A549 (cell line): ENCODE measurements around the gene DNPEP.

Experiments used
- GATA3 ChIP-seq: IDR thresholded peaks from 2 replicates; pipeline ENCODE4 v1.6.1; 2012; ENCODE audit warnings: borderline replicate concordance
- HOXA7 ChIP-seq: fragments of 250-450 bp; sonication (Bioruptor Pico); IDR thresholded peaks from 2 replicates; pipeline ENCODE4 v1.5.0; 2020; ENCODE audit warnings: mild to moderate bottlenecking, moderate library complexity
- HOXB13 ChIP-seq: fragments of 250-450 bp; sonication (Bioruptor Pico); IDR thresholded peaks from 2 replicates; pipeline ENCODE4 v1.5.0; 2020; ENCODE audit warnings: low read depth, mild to moderate bottlenecking, moderate library complexity
- NPAS2 ChIP-seq: fragments of 250-450 bp; sonication (Bioruptor Pico); IDR thresholded peaks from 2 replicates; pipeline ENCODE4 v1.8.0; 2022; ENCODE audit warnings: mild to moderate bottlenecking, moderate library complexity, borderline replicate concordance
- PHF8 ChIP-seq: fragments of 200-600 bp; sonication (generic); IDR thresholded peaks from 2 replicates; pipeline ENCODE4 v1.6.1; 2016; ENCODE audit warnings: low read depth, mild to moderate bottlenecking, antibody characterized with exemption, moderate library complexity, borderline replicate concordance
- SREBF2 ChIP-seq: fragments of 450-650 bp; IDR thresholded peaks from 2 replicates; pipeline ENCODE4 v1.6.1; 2014; ENCODE audit warnings: mild to moderate bottlenecking, moderate library complexity
- TF ChIP-seq, protein P1 (sequence below): fragments of >200 bp; sonication (Bioruptor Twin); formaldehyde crosslinking; IDR thresholded peaks from 3 replicates; pipeline ENCODE4 v1.5.1; 2016

DNA sequence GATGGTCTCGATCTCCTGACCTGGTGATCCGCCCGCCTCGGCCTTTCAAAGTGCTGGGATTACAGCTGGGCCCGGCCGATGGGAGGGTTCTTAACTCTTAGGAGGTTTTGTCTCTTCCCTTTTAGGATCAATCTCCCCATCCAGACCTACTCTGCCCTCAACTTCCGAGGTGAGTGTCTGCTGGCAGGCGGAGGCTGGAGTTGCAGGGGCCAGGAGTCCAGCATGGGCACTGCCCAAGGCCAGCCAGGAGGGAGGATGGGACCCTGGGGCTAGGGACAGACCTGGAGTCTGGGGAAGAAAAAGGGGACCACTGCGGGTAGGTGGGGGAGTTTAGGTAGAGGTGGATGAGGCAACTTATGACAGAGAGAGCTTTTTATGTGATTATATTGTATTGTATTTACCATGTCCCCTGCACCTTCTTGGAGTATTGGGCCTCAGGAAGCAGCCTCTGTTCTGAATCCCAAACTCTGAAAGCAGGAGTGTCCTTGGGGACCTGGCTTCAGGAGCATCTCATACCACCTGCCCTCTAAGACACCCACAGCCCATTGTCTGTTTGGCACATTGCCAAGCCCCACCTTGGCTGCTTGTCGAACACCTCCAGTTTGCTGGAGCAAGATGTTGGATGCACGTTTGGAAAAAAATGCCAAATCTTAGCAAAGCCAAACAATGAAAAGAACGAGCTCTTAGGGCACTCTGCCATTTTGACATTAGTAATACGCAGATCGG, 36.1 kb upstream of the DNPEP start:
- TF ChIP-seq, protein P1, sequence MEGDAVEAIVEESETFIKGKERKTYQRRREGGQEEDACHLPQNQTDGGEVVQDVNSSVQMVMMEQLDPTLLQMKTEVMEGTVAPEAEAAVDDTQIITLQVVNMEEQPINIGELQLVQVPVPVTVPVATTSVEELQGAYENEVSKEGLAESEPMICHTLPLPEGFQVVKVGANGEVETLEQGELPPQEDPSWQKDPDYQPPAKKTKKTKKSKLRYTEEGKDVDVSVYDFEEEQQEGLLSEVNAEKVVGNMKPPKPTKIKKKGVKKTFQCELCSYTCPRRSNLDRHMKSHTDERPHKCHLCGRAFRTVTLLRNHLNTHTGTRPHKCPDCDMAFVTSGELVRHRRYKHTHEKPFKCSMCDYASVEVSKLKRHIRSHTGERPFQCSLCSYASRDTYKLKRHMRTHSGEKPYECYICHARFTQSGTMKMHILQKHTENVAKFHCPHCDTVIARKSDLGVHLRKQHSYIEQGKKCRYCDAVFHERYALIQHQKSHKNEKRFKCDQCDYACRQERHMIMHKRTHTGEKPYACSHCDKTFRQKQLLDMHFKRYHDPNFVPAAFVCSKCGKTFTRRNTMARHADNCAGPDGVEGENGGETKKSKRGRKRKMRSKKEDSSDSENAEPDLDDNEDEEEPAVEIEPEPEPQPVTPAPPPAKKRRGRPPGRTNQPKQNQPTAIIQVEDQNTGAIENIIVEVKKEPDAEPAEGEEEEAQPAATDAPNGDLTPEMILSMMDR: no peak
- no peak for TF ChIP-seq GATA3
- TF ChIP-seq PHF8: no peak
- no peak for TF ChIP-seq HOXA7 (CRISPR knock-in tag)
- no peak for TF ChIP-seq HOXB13 (CRISPR knock-in tag)
- TF ChIP-seq SREBF2: no peak
- no peak for TF ChIP-seq NPAS2 (CRISPR knock-in tag)
